ENCODE data around the gene HOTAIR.

Gene HOTAIR

DNA sequence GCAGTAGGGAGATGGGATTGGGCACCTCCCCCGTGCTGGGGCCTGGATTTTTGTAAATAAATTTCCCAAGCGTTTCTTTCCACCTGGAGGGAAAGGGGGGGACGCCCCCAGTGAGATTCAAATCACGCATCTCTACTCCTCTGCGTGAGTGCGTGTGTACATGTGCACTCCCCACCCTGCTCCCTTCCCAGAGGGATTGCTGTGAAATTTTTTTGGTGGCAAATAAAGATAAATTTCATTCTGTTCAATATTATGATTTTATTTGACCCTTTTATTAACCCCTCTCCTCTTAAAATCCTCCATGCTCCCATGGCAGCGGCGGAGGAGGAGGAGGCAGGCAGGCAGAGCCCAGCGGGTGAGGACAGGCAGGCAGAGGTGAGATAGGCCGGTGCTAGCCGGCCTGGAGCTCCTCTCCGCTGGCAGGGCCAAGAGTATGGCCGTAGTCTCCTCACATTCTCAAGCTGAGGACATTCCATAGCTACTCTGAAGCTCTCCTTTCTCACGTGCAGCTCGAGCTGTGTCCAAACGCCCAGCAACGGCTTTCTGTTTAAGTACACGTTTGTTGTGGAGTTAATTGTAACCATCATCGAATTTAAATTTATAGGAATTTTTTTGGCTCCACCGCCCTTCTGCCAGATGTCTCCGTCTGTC, 1.5 kb upstream of the HOTAIR start:
- CTCF ChIA-PET: interaction anchor here (0.9 to 2.0 kb wide), 3 partner anchors 14 to 225 kb away, joined by 3 to 4 read pairs (median 3); no protein-coding TSS in a partner anchor
- DNase-seq (ENCODE audit: extremely low spot score): no peak
- TF ChIP-seq, protein P1, sequence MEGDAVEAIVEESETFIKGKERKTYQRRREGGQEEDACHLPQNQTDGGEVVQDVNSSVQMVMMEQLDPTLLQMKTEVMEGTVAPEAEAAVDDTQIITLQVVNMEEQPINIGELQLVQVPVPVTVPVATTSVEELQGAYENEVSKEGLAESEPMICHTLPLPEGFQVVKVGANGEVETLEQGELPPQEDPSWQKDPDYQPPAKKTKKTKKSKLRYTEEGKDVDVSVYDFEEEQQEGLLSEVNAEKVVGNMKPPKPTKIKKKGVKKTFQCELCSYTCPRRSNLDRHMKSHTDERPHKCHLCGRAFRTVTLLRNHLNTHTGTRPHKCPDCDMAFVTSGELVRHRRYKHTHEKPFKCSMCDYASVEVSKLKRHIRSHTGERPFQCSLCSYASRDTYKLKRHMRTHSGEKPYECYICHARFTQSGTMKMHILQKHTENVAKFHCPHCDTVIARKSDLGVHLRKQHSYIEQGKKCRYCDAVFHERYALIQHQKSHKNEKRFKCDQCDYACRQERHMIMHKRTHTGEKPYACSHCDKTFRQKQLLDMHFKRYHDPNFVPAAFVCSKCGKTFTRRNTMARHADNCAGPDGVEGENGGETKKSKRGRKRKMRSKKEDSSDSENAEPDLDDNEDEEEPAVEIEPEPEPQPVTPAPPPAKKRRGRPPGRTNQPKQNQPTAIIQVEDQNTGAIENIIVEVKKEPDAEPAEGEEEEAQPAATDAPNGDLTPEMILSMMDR (IDR thresholded peaks at IDR 0.05; ENCODE audit: control extremely low read depth, extremely low read depth, low read depth, missing control alignments): no peak
- POLR2A ChIA-PET: no interaction called here

DNA sequence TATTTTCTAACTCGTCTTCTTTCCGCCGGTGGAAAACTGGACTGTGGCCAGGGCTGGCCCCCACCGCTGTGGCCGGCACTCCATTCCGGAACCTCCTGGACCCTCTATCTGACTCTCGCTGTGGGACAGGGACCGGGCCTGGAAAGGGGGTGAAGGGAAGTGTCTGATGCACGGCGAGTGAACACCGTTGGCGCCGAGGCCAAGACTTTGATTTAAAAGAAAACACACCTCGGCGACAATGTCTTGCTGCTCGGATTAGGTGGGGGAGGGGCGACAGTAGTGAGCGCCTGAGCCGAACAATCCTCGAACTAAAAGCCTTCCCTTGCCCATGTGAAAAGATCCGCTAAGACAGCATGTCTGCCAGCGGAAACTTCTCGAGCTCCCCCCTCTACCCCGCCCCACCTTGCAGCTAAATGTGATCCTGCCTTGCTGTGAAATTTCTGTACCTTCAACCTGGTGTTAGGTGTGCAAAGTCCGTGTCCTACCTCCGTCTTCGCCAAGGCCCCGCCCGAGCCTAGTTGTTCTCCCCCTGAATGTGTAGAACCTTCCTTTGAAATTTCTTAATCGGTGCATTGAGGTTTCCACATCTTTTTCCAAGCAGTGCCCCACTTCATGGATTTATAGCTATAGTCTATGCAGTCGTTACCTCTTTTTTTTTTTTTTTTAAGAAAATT, 862 bp upstream of the HOTAIR start:
- DNase-seq (ENCODE audit: extremely low spot score): no peak
- ChIA-PET POLR2A (no interaction called here), CTCF (interaction anchor here (0.9 to 2.0 kb wide), 4 partner anchors 12 to 225 kb away, joined by 3 to 4 read pairs (median 4); no protein-coding TSS in a partner anchor)
- TF ChIP-seq, protein P1 (IDR thresholded peaks at IDR 0.05; ENCODE audit: control extremely low read depth, extremely low read depth, low read depth, missing control alignments): no peak

DNA sequence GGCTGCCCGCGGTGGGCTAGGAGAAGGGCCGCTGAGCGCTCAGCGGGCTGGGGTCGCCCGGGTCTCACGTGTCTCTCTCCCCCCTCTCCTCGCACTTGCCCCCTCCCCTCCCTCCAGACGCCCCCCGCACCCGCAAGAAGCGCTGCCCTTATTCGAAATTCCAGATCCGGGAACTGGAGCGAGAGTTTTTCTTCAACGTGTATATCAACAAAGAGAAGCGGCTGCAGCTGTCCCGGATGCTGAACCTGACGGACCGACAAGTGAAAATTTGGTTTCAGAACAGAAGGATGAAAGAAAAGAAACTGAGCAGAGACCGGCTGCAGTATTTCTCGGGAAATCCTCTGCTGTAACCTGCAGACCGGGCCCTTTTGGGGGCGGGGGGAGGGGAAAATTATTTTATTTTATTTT, 314 bp upstream of the HOTAIR start:
- ChIA-PET POLR2A (no interaction called here), CTCF (interaction anchor here (1.2 kb wide), 1 partner anchor 13 kb away, joined by 4 read pairs; no protein-coding TSS in a partner anchor)
- no peak for DNase-seq (ENCODE audit: extremely low spot score)
- TF ChIP-seq, protein P1 (IDR thresholded peaks at IDR 0.05; ENCODE audit: control extremely low read depth, extremely low read depth, low read depth, missing control alignments): no peak

DNA sequence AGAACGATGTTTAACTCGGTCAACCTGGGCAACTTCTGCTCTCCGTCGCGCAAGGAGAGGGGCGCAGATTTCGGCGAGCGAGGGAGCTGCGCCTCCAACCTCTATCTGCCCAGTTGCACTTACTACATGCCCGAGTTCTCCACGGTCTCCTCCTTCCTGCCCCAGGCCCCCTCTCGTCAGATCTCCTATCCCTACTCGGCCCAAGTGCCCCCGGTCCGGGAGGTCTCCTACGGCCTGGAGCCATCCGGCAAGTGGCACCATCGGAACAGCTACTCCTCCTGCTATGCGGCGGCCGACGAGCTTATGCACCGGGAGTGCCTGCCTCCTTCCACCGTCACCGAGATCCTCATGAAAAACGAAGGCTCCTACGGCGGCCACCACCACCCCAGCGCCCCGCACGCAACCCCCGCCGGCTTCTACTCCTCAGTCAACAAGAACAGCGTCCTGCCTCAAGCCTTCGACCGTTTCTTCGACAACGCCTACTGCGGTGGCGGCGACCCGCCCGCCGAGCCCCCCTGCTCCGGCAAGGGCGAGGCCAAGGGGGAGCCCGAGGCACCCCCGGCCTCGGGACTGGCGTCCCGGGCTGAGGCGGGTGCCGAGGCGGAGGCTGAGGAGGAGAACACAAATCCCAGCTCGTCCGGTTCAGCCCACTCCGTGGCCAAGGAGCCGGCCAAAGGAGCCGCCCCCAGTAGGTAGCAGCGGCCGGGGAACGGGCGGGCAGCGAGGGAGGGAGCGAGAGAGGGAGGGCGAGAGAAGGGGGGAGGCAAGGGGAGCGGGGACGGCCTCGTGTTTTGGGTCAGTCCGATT, 1.3 kb downstream of the HOTAIR start:
- TF ChIP-seq, protein P1 (IDR thresholded peaks at IDR 0.05; ENCODE audit: control extremely low read depth, extremely low read depth, low read depth, missing control alignments): no peak
- no peak for DNase-seq (ENCODE audit: extremely low spot score)
- POLR2A ChIA-PET: no interaction called here
- CTCF ChIA-PET: interaction anchor here (2.9 kb wide), 1 partner anchor 234 kb away, joined by 8 read pairs; no protein-coding TSS in a partner anchor

DNA sequence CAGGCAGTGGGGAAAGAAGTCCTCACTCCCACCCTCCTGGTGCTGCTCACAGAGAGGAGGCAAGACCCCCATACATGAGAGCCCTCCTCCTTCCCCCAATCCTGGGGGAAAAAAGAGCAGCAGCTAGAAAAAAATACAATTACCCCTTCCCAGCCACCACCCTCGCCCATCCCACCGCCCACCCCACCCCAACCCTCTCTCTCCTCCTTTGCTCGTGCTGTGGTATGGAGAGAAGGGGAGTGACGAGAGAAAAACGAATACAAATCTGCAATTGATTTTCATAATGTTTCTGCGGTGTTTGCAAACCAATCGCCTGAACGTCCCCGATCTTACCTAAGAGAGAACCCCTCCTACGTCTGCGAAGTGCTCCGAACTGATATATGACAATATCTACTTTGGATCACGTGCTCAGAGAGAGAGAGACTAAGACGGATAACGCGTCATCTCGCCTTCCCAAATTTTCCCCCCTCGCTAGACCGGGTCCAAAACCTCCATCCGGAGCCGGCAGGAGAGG, 2.0 kb downstream of the HOTAIR start, which contains the start of gene HOXC11:
TSS of gene HOXC11 (plus strand) at position 405 of the 514 bp plus-strand sequence. CDS start 116 bp downstream, outside the sequence.
- ChIA-PET CTCF (interaction anchor here (2.9 kb wide), 1 partner anchor 234 kb away, joined by 8 read pairs; no protein-coding TSS in a partner anchor), POLR2A (no interaction called here)
- no peak for DNase-seq (ENCODE audit: extremely low spot score)
- TF ChIP-seq, protein P1 (IDR thresholded peaks at IDR 0.05; ENCODE audit: control extremely low read depth, extremely low read depth, low read depth, missing control alignments): no peak
